B cell (primary cell): ENCODE measurements around the gene VPS9D1. TPM values are rescaled to one million over a fixed set of nuclear protein-coding genes. Genes with fewer than 3 reads are reported as not detected.
A peak's percentile ranks its signal among the peaks of the same experiment; 100 is the strongest.

Experiments
- ATAC-seq: fragments of 200-7000 bp; cut with Tn5 transposase; one replicate; pipeline ENCODE4 v1.10.0; 2021; ENCODE audit warnings: low read depth, mild to moderate bottlenecking, moderate number of reproducible peaks, moderate library complexity
- CTCF ChIA-PET: fragments of 350-600 bp; sonication (Branson Sonifier 250); formaldehyde crosslinking; loops from one replicate; lab custom pipeline; 2021; ENCODE audit warnings: antibody characterized with exemption, inconsistent platforms; lab: Charles Lee
- POLR2A ChIA-PET: fragments of 350-600 bp; sonication (Branson Sonifier 250); formaldehyde crosslinking; loops from one replicate; lab custom pipeline; 2021; ENCODE audit warnings: antibody characterized with exemption; lab: Charles Lee
- DNase-seq: peaks from one replicate; pipeline ENCODE4 v3.0.0; 2013
- H2AFZ ChIP-seq: 2 replicates; pipeline ENCODE4 v1.6.1; 2012; ENCODE audit warnings: mild to moderate bottlenecking, low read depth, low read length; ENCODE audit not compliant: insufficient read depth, poor library complexity, severe bottlenecking
- H3K27ac ChIP-seq, 2 donors: 1 replicate in 1 of 2; 2 replicates in 1 of 2; pipeline ENCODE4 v1.5.1; 2012 to 2013; ENCODE audit warnings: low read length in 2 of 2, mild to moderate bottlenecking in 2 of 2, moderate library complexity in 1 of 2
- H3K27me3 ChIP-seq, 4 experiments: fragments of 200-600 bp in 1 of 4; sonication (generic) in 1 of 4; replicated peaks in 1 of 4; 1 replicate in 2 of 4; 2 replicates in 2 of 4; pipeline versions ENCODE4 v1.6.1 to v1.7.0; 2013 to 2016; ENCODE audit warnings: low read length in 3 of 4, mild to moderate bottlenecking in 2 of 4, mixed read lengths in 1 of 4, moderate library complexity in 1 of 4; ENCODE audit not compliant: insufficient read depth in 4 of 4, control insufficient read depth in 3 of 4; ENCODE audit errors: control extremely low read depth in 1 of 4
- H3K36me3 ChIP-seq, 2 experiments: replicated peaks in 1 of 2; 1 replicate in 1 of 2; 2 replicates in 1 of 2; pipeline versions ENCODE4 v1.6.1 to v1.7.1; 2013; ENCODE audit warnings: low read length in 1 of 2; ENCODE audit not compliant: insufficient read depth in 2 of 2, control insufficient read depth in 1 of 2; ENCODE audit errors: control extremely low read depth in 1 of 2, extremely low read depth in 1 of 2
- H3K4me1 ChIP-seq, 2 donors: fragments of 200-600 bp in 1 of 2; sonication (generic) in 1 of 2; 1 replicate in 1 of 2; 2 replicates in 1 of 2; pipeline versions ENCODE4 v1.5.1 to v1.6.1; 2013 to 2017; ENCODE audit warnings: low read length in 2 of 2; ENCODE audit not compliant: control insufficient read depth in 2 of 2, insufficient read depth in 2 of 2
- H3K4me2 ChIP-seq: replicated peaks from 2 replicates; pipeline ENCODE3; 2012; ENCODE audit warnings: mild to moderate bottlenecking, low read depth, low read length; ENCODE audit not compliant: poor library complexity, severe bottlenecking
- H3K4me3 ChIP-seq, 5 experiments: fragments of 200-600 bp in 1 of 5; sonication (generic) in 1 of 5; 1 replicate in 3 of 5; 2 replicates in 2 of 5; pipeline versions ENCODE4 v1.5.1 to v1.7.0; 2011 to 2016; ENCODE audit warnings: low read length in 4 of 5, mild to moderate bottlenecking in 4 of 5, low read depth in 2 of 5, control low read depth in 1 of 5, moderate library complexity in 1 of 5; ENCODE audit not compliant: insufficient read depth in 1 of 5; ENCODE audit errors: control extremely low read depth in 1 of 5, extremely low read depth in 1 of 5
- H3K79me2 ChIP-seq: fragments of 200-600 bp; sonication (generic); one replicate; pipeline ENCODE4 v1.6.0; 2016; ENCODE audit warnings: low read length; ENCODE audit not compliant: control insufficient read depth, insufficient read depth
- H3K9ac ChIP-seq: fragments of 200-600 bp; sonication (generic); 2 replicates; pipeline ENCODE4 v1.6.1; 2017; ENCODE audit warnings: mild to moderate bottlenecking, low read length, moderate library complexity
- H3K9me3 ChIP-seq, 3 donors: one replicate each; pipeline versions ENCODE4 v1.6.1 to v1.7.1; 2013; ENCODE audit warnings: low read length in 2 of 3; ENCODE audit not compliant: control insufficient read depth in 2 of 3, insufficient read depth in 1 of 3; ENCODE audit errors: control extremely low read depth in 1 of 3
- H4K20me1 ChIP-seq: 2 replicates; pipeline ENCODE4 v1.6.0; 2012; ENCODE audit warnings: mild to moderate bottlenecking, low read length; ENCODE audit not compliant: insufficient read depth, control insufficient read depth, poor library complexity, severe bottlenecking
- H3K27ac Mint-ChIP-seq: one replicate; pipeline ENCODE4 v1.8.0; 2021; ENCODE audit warnings: mixed read lengths
- H3K27me3 Mint-ChIP-seq: one replicate; pipeline ENCODE4 v1.8.0; 2021; ENCODE audit warnings: mixed read lengths
- H3K4me1 Mint-ChIP-seq: one replicate; pipeline ENCODE4 v1.8.0; 2021; ENCODE audit warnings: mixed read lengths
- H3K4me3 Mint-ChIP-seq: one replicate; pipeline ENCODE4 v1.8.0; 2021; ENCODE audit warnings: mixed read lengths
- H3K9me3 Mint-ChIP-seq: one replicate; pipeline ENCODE4 v1.8.0; 2022; ENCODE audit warnings: mixed read lengths; ENCODE audit not compliant: insufficient read depth
- CTCF ChIP-seq: fragments of 200-600 bp; IDR thresholded peaks from one replicate; pipeline ENCODE4 v1.8.0; 2022; ENCODE audit warnings: antibody characterized with exemption, mild to moderate bottlenecking
- EZH2 ChIP-seq: IDR thresholded peaks from 2 replicates; pipeline ENCODE4 v1.6.1; 2012; ENCODE audit warnings: borderline replicate concordance, low read depth, mild to moderate bottlenecking, moderate library complexity, low read length; ENCODE audit not compliant: insufficient read depth, poor library complexity, severe bottlenecking
- WGBS: methylation state at CpG from one replicate; pipeline ENCODE4 v1.1.5; 2013; ENCODE audit warnings: missing lambda C conversion rate; ENCODE audit not compliant: insufficient coverage; 5-methylcytosine and 5-hydroxymethylcytosine counted together
- intact Hi-C: fragments of 100-400 bp; cut with micrococcal nuclease; formaldehyde crosslinking; loops from one replicate; pipeline ENCODE4 v1.10.0; 2022
- polyA plus RNA-seq: library from polyadenylated mRNA; depleted of rRNA; stranded (reverse); fragments of >200 nt; gene quantifications from 2 replicates; pipeline ENCODE4 v1.2.3, GENCODE V29; 2012
- total RNA-seq, 2 donors: library from RNA; stranded (reverse); fragments of 120-200 nt in 1 of 2; gene quantifications; 1 replicate in 1 of 2; 2 replicates in 1 of 2; pipeline versions ENCODE4 v1.2.3 to v1.2.4, GENCODE V29; 2013 to 2022

The VPS9D1 gene
- total and polyA plus RNA-seq, 2 donors (not counting 1 experiment from before 2014, with no cell fraction given), result 14.6 to 24.0 TPM

- Histone ChIP-seq H3K4me3 (peak overlapping the region; percentile 61 to 97 (median 72)), H3K4me2 (peak overlapping the region; percentile 100), H3K36me3 (peaks cover 0 to 30% of the 10 kb centered on the region in 2 experiments), H4K20me1 (peaks cover 56% of the 10 kb centered on the region), H3K9ac (peak overlapping the region; percentile 86), H3K4me1 (peaks cover 27 to 34% of the 10 kb centered on the region in 2 donors), H2AFZ (peak overlapping the region; percentile 76), H3K79me2 (peaks cover 64% of the 10 kb centered on the region), H3K9me3 (peaks cover 0 to 3% (median 0%) of the 10 kb centered on the region in 3 donors), H3K27me3 (no peaks in the 10 kb centered on the region), H3K27ac (peak overlapping the region; percentile 59 to 92)
- H3K27me3 Mint-ChIP-seq, result no peaks in the 10 kb centered on the region
- peak overlapping the region; percentile 88 for H3K4me3 Mint-ChIP-seq
- H3K4me1 Mint-ChIP-seq, result peaks cover 26% of the 10 kb centered on the region
- intact Hi-C loops, result loop anchor here (1.0 to 5.0 kb wide), 6 partner anchors 10 to 152 kb away; partner anchors contain the start of genes CDK10, FANCA and TCF25
- ChIA-PET POLR2A (no interaction called here), CTCF (no interaction called here)
- peak; percentile 90 for DNase-seq
- no peaks in the 10 kb centered on the region for H3K9me3 Mint-ChIP-seq
- under 1% methylated on average over 112 of the region's 112 CpGs for WGBS
- H3K27ac Mint-ChIP-seq, result peak overlapping the region; percentile 92
- peak; percentile 54 for ATAC-seq
- no peak for TF ChIP-seq EZH2
- no peak for TF ChIP-seq CTCF
These were observed 1.1 kb upstream of the VPS9D1 start for GRCh38 chr16:89721546-89722391.

GRCh38 chr16:89720551-89720812, 216 bp downstream of the VPS9D1 start:
- Mint-ChIP-seq H3K27me3 (no peaks in the 10 kb centered on the region), H3K27ac (peak overlapping the region; percentile 83), H3K4me3 (peak overlapping the region; percentile 81), H3K9me3 (no peaks in the 10 kb centered on the region), H3K4me1 (peaks cover 26% of the 10 kb centered on the region)
- Histone ChIP-seq H3K4me2 (peak overlapping the region; percentile 100), H3K4me1 (peaks cover 27 to 34% of the 10 kb centered on the region in 2 donors), H3K36me3 (peaks cover 0 to 26% of the 10 kb centered on the region in 2 experiments), H3K27me3 (no peaks in the 10 kb centered on the region), H3K9me3 (peaks cover 0 to 3% (median 0%) of the 10 kb centered on the region in 3 donors), H4K20me1 (peaks cover 48% of the 10 kb centered on the region), H3K79me2 (peaks cover 51% of the 10 kb centered on the region), H3K9ac (peak overlapping the region; percentile 86), H2AFZ (peak overlapping the region; percentile 76), H3K4me3 (peak overlapping the region; percentile 53 to 97 (median 65)), H3K27ac (peak overlapping the region in 1 of 2 donors; percentile 92)
- CTCF ChIA-PET, result interaction anchor here (1.2 to 1.5 kb wide), 3 partner anchors 15 to 140 kb away, joined by 4 to 7 read pairs (median 4); no protein-coding TSS in a partner anchor
- intact Hi-C loops, result loop anchor here (5.0 kb wide), 1 partner anchor 33 kb away; the partner anchor contains the start of gene CDK10
- no peak for DNase-seq
- no peak for TF ChIP-seq CTCF
- TF ChIP-seq EZH2, result no peak
- under 1% methylated on average over 29 of the region's 29 CpGs for WGBS
- ATAC-seq, result peak; percentile 5
- POLR2A ChIA-PET, result interaction anchor here (0.6 to 0.9 kb wide), 2 partner anchors 14 to 153 kb away, joined by 3 to 4 read pairs; partner anchors contain the start of gene TCF25
